ENCODE measurements around the gene FAM221B. TPM values are rescaled to one million over a fixed set of nuclear protein-coding genes. Genes with fewer than 3 reads are reported as not detected.

FAM221B gene
- total RNA-seq, 1 donor from 2014 or later, result not detected

- H3K27me3 Mint-ChIP-seq (ENCODE audit: low read depth), result no peaks in the 10 kb centered on the region
- intact Hi-C loops (cut with micrococcal nuclease), result loop anchor here (1.0 kb wide), 2 partner anchors 36 to 92 kb away; no protein-coding TSS in a partner anchor
- DNase-seq (ENCODE audit: low spot score), result peak; percentile 43
- no peak overlapping the region for H3K4me3 Mint-ChIP-seq (ENCODE audit: low read depth)
- H3K27ac Mint-ChIP-seq, result no peak overlapping the region
- peaks cover 11% of the 10 kb centered on the region for H3K4me1 Mint-ChIP-seq (ENCODE audit: low read depth)
- H3K9me3 Mint-ChIP-seq, result no peaks in the 10 kb centered on the region
- H3K36me3 Mint-ChIP-seq (ENCODE audit: low read depth), result peaks cover 26% of the 10 kb centered on the region
These were observed 37.9 kb downstream of the FAM221B start for GRCh38 chr9:35790385-35791296.

GRCh38 chr9:35790025-35790384, 38.5 kb downstream of the FAM221B start:
- no peaks in the 10 kb centered on the region for H3K9me3 Mint-ChIP-seq
- no peak for DNase-seq (ENCODE audit: low spot score)
- peaks cover 27% of the 10 kb centered on the region for H3K36me3 Mint-ChIP-seq (ENCODE audit: low read depth)
- H3K4me3 Mint-ChIP-seq (ENCODE audit: low read depth), result no peak overlapping the region
- H3K27ac Mint-ChIP-seq, result no peak overlapping the region
- H3K27me3 Mint-ChIP-seq (ENCODE audit: low read depth), result no peaks in the 10 kb centered on the region
- intact Hi-C loops (cut with micrococcal nuclease), result loop anchor here (1.0 kb wide), 2 partner anchors 36 to 92 kb away; no protein-coding TSS in a partner anchor
- peaks cover 10% of the 10 kb centered on the region for H3K4me1 Mint-ChIP-seq (ENCODE audit: low read depth)

DNA sequence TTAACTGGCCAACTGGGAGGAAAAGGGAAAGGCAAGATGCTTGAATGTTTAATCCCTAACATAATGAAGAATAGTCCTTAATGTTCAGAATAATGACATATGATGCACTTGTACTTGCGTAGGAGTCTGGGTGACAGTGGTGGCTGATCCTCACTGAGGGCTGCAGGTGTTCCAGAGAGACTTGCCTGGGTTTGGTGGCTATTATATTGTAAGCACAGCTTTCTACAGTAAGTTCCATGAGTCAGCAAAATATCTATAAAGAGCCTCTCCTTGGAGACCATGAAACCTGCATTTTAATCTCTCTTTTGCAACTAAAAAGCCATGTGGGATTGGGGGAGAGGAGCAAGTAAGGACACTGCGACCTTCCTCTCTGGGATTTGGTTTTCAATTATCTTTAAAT, 39.0 kb downstream of the FAM221B start:
- no peak overlapping the region for H3K27ac Mint-ChIP-seq
- H3K4me3 Mint-ChIP-seq (ENCODE audit: low read depth), result no peak overlapping the region
- no peaks in the 10 kb centered on the region for H3K27me3 Mint-ChIP-seq (ENCODE audit: low read depth)
- H3K4me1 Mint-ChIP-seq (ENCODE audit: low read depth), result peaks cover 9% of the 10 kb centered on the region
- H3K36me3 Mint-ChIP-seq (ENCODE audit: low read depth), result peaks cover 27% of the 10 kb centered on the region
- no peaks in the 10 kb centered on the region for H3K9me3 Mint-ChIP-seq
- intact Hi-C loops (cut with micrococcal nuclease), result no loop called here
- no peak for DNase-seq (ENCODE audit: low spot score)

- no peak for DNase-seq (ENCODE audit: low spot score)
- no peaks in the 10 kb centered on the region for H3K9me3 Mint-ChIP-seq
- intact Hi-C loops (cut with micrococcal nuclease), result no loop called here
- no peaks in the 10 kb centered on the region for H3K4me1 Mint-ChIP-seq (ENCODE audit: low read depth)
- peaks cover 41% of the 10 kb centered on the region for H3K36me3 Mint-ChIP-seq (ENCODE audit: low read depth)
- H3K27ac Mint-ChIP-seq, result no peak overlapping the region
- H3K4me3 Mint-ChIP-seq (ENCODE audit: low read depth), result no peak overlapping the region
- H3K27me3 Mint-ChIP-seq (ENCODE audit: low read depth), result no peaks in the 10 kb centered on the region
These were observed 45.1 kb downstream of the FAM221B start for GRCh38 chr9:35783418-35783817.

GRCh38 chr9:35781066-35781465, 47.5 kb downstream of the FAM221B start:
- Mint-ChIP-seq H3K27me3 (ENCODE audit: low read depth) (no peaks in the 10 kb centered on the region), H3K27ac (no peak overlapping the region), H3K36me3 (ENCODE audit: low read depth) (peaks cover 31% of the 10 kb centered on the region)

GRCh38 chr9:35778496-35778895, 50.0 kb downstream of the FAM221B start:
- Mint-ChIP-seq H3K4me1 (ENCODE audit: low read depth) (peaks cover 11% of the 10 kb centered on the region), H3K27ac (no peak overlapping the region), H3K4me3 (ENCODE audit: low read depth) (no peak overlapping the region), H3K9me3 (no peaks in the 10 kb centered on the region), H3K36me3 (ENCODE audit: low read depth) (peaks cover 18% of the 10 kb centered on the region), H3K27me3 (ENCODE audit: low read depth) (no peaks in the 10 kb centered on the region)
- intact Hi-C loops (cut with micrococcal nuclease), result no loop called here
- DNase-seq (ENCODE audit: low spot score), result no peak

More at GRCh38 chr9:35781066-35781465, 47.5 kb downstream of the FAM221B start:
- Mint-ChIP-seq H3K9me3 (no peaks in the 10 kb centered on the region), H3K4me3 (ENCODE audit: low read depth) (no peak overlapping the region), H3K4me1 (ENCODE audit: low read depth) (peaks cover 1% of the 10 kb centered on the region)
- intact Hi-C loops (cut with micrococcal nuclease), result no loop called here
- no peak for DNase-seq (ENCODE audit: low spot score)

DNA sequence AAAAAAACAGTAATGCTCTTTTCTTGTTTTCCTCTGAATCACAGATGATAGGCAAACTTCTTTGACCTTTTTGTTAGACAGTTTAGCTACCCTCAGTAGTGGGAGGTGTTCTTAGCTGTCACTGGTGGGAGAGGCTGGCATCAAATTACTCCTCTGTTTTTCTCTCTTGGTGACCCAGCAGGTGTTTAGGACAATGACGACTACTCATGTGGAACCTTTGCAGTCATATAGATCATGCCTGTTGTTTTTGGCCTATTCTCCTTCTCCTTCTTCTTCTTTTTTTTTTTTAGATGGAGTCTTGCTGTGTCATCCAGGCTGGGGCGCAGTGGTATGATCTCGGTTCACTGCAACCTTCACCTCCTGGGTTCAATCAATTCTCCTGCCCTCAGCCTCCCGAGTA, 52.5 kb downstream of the FAM221B start:
- H3K9me3 Mint-ChIP-seq, result no peaks in the 10 kb centered on the region
- no peaks in the 10 kb centered on the region for H3K27me3 Mint-ChIP-seq (ENCODE audit: low read depth)
- H3K4me1 Mint-ChIP-seq (ENCODE audit: low read depth), result peaks cover 11% of the 10 kb centered on the region
- peaks cover 14% of the 10 kb centered on the region for H3K36me3 Mint-ChIP-seq (ENCODE audit: low read depth)
- intact Hi-C loops (cut with micrococcal nuclease), result no loop called here
- DNase-seq (ENCODE audit: low spot score), result no peak
- no peak overlapping the region for H3K4me3 Mint-ChIP-seq (ENCODE audit: low read depth)
- peak overlapping the region; percentile 35 for H3K27ac Mint-ChIP-seq

- no peak overlapping the region for H3K4me3 Mint-ChIP-seq (ENCODE audit: low read depth)
- H3K4me1 Mint-ChIP-seq (ENCODE audit: low read depth), result peaks cover 11% of the 10 kb centered on the region
- intact Hi-C loops (cut with micrococcal nuclease), result no loop called here
- DNase-seq (ENCODE audit: low spot score), result no peak
- no peaks in the 10 kb centered on the region for H3K27me3 Mint-ChIP-seq (ENCODE audit: low read depth)
- H3K36me3 Mint-ChIP-seq (ENCODE audit: low read depth), result peaks cover 8% of the 10 kb centered on the region
- no peak overlapping the region for H3K27ac Mint-ChIP-seq
- H3K9me3 Mint-ChIP-seq, result no peaks in the 10 kb centered on the region
These were observed 53.5 kb downstream of the FAM221B start for GRCh38 chr9:35774907-35775635.

- intact Hi-C loops (cut with micrococcal nuclease), result no loop called here
- H3K27ac Mint-ChIP-seq, result no peak overlapping the region
- DNase-seq (ENCODE audit: low spot score), result no peak
These were observed 56.6 kb downstream of the FAM221B start for GRCh38 chr9:35771943-35772342.

GRCh38 chr9:35771534-35771933, 57.0 kb downstream of the FAM221B start:
- H3K4me3 Mint-ChIP-seq (ENCODE audit: low read depth), result no peak overlapping the region
- H3K27me3 Mint-ChIP-seq (ENCODE audit: low read depth), result no peaks in the 10 kb centered on the region
- no peak overlapping the region for H3K27ac Mint-ChIP-seq
- H3K9me3 Mint-ChIP-seq, result no peaks in the 10 kb centered on the region
- DNase-seq (ENCODE audit: low spot score), result no peak
- intact Hi-C loops (cut with micrococcal nuclease), result no loop called here
- H3K4me1 Mint-ChIP-seq (ENCODE audit: low read depth), result peaks cover 11% of the 10 kb centered on the region
- H3K36me3 Mint-ChIP-seq (ENCODE audit: low read depth), result no peaks in the 10 kb centered on the region

More at GRCh38 chr9:35771943-35772342, 56.6 kb downstream of the FAM221B start:
- H3K4me1 Mint-ChIP-seq (ENCODE audit: low read depth), result peaks cover 11% of the 10 kb centered on the region
- H3K9me3 Mint-ChIP-seq, result no peaks in the 10 kb centered on the region
- no peaks in the 10 kb centered on the region for H3K36me3 Mint-ChIP-seq (ENCODE audit: low read depth)
- no peak overlapping the region for H3K4me3 Mint-ChIP-seq (ENCODE audit: low read depth)
- H3K27me3 Mint-ChIP-seq (ENCODE audit: low read depth), result no peaks in the 10 kb centered on the region

GRCh38 chr9:35771075-35771433, 57.5 kb downstream of the FAM221B start:
- Mint-ChIP-seq H3K4me3 (ENCODE audit: low read depth) (no peak overlapping the region), H3K36me3 (ENCODE audit: low read depth) (no peaks in the 10 kb centered on the region), H3K4me1 (ENCODE audit: low read depth) (peaks cover 10% of the 10 kb centered on the region), H3K27ac (no peak overlapping the region), H3K27me3 (ENCODE audit: low read depth) (no peaks in the 10 kb centered on the region), H3K9me3 (no peaks in the 10 kb centered on the region)
- intact Hi-C loops (cut with micrococcal nuclease), result no loop called here
- no peak for DNase-seq (ENCODE audit: low spot score)

DNA sequence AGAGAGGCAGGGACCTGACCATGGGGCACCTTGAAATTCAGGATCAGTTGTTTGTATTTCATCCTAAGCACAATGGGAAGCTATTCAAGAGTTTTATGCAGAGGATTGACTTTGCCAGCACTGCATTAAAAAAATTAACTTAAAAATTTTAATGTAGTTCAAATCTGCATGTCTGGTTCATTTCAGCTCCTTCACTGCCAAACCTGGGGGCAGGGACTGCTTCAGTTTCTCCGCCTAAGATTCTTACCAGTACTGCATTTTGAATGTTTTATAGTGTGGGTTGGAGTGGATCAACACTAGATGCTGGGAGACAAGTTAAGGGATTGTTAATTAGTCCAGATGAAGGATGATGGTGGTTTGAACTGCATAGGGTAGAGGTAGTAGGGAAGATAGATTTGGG, 58.8 kb downstream of the FAM221B start:
- no peak for DNase-seq (ENCODE audit: low spot score)
- H3K27ac Mint-ChIP-seq, result no peak overlapping the region
- no peaks in the 10 kb centered on the region for H3K27me3 Mint-ChIP-seq (ENCODE audit: low read depth)
- H3K9me3 Mint-ChIP-seq, result no peaks in the 10 kb centered on the region
- intact Hi-C loops (cut with micrococcal nuclease), result no loop called here
- H3K36me3 Mint-ChIP-seq (ENCODE audit: low read depth), result no peaks in the 10 kb centered on the region
- H3K4me1 Mint-ChIP-seq (ENCODE audit: low read depth), result no peaks in the 10 kb centered on the region
- no peak overlapping the region for H3K4me3 Mint-ChIP-seq (ENCODE audit: low read depth)

- Mint-ChIP-seq H3K27ac (no peak overlapping the region), H3K9me3 (no peaks in the 10 kb centered on the region), H3K4me1 (ENCODE audit: low read depth) (no peaks in the 10 kb centered on the region), H3K4me3 (ENCODE audit: low read depth) (no peak overlapping the region), H3K27me3 (ENCODE audit: low read depth) (no peaks in the 10 kb centered on the region), H3K36me3 (ENCODE audit: low read depth) (no peaks in the 10 kb centered on the region)
- no peak for DNase-seq (ENCODE audit: low spot score)
- intact Hi-C loops (cut with micrococcal nuclease), result no loop called here
These were observed 61.1 kb downstream of the FAM221B start for GRCh38 chr9:35767458-35767857.
